ENCODE results near the gene TPM2. TPM values are rescaled to one million over a fixed set of nuclear protein-coding genes. Genes with fewer than 3 reads are reported as not detected.

The TPM2 gene
- total and polyA plus RNA-seq, 10 of the 15 experiments (the other 5 are each of a cell fraction or from before 2014, with no cell fraction given): 0.11 to 9.3 (median 1.1) TPM

DNA sequence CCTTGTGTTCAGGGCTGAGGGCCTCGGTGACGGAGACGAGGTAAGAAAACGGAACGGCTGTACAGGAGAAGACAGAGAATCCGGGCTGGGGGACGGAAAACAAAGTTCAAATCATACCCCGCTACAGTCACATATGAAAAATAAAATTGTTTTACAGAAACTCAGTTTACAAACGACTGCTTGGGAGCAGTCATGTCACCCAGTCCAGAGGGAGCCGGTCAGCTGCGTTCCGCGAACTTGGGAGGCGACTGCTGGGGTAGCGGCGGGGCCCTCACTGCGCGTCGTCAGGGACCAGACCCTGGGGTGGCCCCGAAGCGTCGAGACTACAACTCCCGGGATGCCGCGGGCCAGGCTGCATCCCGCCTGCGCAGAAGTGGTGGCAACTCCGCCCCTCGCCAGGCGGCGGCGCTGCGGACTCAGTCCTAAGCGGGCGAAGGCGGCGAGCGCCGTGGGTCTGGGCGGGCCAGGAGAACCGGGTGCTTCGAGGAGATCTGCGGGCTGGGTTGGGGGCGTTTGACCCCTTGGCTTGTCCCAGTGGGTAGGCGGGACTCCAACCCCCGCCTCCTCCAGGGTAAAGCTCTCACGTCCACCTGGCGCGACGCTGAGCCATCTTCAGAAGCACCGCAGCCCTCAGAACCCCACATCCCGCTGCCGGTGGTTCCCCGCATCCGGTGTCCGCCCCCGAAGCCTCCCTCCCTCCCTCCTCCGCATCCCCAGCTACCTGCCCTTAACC, 43.0 kb downstream of the TPM2 start (continued):
- TF ChIP-seq, protein P1, sequence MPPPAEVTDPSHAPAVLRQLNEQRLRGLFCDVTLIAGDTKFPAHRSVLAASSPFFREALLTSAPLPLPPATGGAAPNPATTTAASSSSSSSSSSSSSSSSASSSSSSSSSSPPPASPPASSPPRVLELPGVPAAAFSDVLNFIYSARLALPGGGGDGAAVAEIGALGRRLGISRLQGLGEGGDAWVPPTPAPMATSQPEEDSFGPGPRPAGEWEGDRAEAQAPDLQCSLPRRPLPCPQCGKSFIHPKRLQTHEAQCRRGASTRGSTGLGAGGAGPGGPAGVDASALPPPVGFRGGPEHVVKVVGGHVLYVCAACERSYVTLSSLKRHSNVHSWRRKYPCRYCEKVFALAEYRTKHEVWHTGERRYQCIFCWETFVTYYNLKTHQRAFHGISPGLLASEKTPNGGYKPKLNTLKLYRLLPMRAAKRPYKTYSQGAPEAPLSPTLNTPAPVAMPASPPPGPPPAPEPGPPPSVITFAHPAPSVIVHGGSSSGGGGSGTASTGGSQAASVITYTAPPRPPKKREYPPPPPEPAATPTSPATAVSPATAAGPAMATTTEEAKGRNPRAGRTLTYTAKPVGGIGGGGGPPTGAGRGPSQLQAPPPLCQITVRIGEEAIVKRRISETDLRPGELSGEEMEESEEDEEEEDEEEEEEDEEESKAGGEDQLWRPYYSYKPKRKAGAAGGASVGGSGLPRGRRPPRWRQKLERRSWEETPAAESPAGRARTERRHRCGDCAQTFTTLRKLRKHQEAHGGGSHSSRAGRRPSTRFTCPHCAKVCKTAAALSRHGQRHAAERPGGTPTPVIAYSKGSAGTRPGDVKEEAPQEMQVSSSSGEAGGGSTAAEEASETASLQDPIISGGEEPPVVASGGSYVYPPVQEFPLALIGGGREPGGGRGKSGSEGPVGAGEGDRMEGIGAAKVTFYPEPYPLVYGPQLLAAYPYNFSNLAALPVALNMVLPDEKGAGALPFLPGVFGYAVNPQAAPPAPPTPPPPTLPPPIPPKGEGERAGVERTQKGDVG (CRISPR knock-in tag; IDR thresholded peaks at IDR 0.05): no peak
- TF ChIP-seq HDAC2 (IDR thresholded peaks at IDR 0.05): no peak
- TF ChIP-seq, protein P2, sequence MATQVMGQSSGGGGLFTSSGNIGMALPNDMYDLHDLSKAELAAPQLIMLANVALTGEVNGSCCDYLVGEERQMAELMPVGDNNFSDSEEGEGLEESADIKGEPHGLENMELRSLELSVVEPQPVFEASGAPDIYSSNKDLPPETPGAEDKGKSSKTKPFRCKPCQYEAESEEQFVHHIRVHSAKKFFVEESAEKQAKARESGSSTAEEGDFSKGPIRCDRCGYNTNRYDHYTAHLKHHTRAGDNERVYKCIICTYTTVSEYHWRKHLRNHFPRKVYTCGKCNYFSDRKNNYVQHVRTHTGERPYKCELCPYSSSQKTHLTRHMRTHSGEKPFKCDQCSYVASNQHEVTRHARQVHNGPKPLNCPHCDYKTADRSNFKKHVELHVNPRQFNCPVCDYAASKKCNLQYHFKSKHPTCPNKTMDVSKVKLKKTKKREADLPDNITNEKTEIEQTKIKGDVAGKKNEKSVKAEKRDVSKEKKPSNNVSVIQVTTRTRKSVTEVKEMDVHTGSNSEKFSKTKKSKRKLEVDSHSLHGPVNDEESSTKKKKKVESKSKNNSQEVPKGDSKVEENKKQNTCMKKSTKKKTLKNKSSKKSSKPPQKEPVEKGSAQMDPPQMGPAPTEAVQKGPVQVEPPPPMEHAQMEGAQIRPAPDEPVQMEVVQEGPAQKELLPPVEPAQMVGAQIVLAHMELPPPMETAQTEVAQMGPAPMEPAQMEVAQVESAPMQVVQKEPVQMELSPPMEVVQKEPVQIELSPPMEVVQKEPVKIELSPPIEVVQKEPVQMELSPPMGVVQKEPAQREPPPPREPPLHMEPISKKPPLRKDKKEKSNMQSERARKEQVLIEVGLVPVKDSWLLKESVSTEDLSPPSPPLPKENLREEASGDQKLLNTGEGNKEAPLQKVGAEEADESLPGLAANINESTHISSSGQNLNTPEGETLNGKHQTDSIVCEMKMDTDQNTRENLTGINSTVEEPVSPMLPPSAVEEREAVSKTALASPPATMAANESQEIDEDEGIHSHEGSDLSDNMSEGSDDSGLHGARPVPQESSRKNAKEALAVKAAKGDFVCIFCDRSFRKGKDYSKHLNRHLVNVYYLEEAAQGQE (IDR thresholded peaks at IDR 0.05; ENCODE audit: low read depth, low read length): no peak
- TF ChIP-seq FOXM1 (IDR thresholded peaks at IDR 0.05; ENCODE audit: low read depth, low read length): no peak
- TF ChIP-seq JUND (IDR thresholded peaks at IDR 0.05; ENCODE audit: low read depth, low read length): no peak
- TF ChIP-seq PRDM15 (CRISPR knock-in tag; IDR thresholded peaks at IDR 0.05): no peak
- no peak for TF ChIP-seq ZNF24 (IDR thresholded peaks at IDR 0.05)
- TF ChIP-seq TCF7 (IDR thresholded peaks at IDR 0.05; ENCODE audit: borderline replicate concordance): no peak
- TF ChIP-seq ZBTB33 (IDR thresholded peaks at IDR 0.05): no peak
- no peak for TF ChIP-seq GATAD2B (conservative IDR thresholded peaks at IDR 0.05; ENCODE audit: low read depth)
- no peak for TF ChIP-seq CBX5 (IDR thresholded peaks at IDR 0.05; ENCODE audit: low read depth)
- no peak for TF ChIP-seq IRF3 (IDR thresholded peaks at IDR 0.05)
- TF ChIP-seq, protein P3, sequence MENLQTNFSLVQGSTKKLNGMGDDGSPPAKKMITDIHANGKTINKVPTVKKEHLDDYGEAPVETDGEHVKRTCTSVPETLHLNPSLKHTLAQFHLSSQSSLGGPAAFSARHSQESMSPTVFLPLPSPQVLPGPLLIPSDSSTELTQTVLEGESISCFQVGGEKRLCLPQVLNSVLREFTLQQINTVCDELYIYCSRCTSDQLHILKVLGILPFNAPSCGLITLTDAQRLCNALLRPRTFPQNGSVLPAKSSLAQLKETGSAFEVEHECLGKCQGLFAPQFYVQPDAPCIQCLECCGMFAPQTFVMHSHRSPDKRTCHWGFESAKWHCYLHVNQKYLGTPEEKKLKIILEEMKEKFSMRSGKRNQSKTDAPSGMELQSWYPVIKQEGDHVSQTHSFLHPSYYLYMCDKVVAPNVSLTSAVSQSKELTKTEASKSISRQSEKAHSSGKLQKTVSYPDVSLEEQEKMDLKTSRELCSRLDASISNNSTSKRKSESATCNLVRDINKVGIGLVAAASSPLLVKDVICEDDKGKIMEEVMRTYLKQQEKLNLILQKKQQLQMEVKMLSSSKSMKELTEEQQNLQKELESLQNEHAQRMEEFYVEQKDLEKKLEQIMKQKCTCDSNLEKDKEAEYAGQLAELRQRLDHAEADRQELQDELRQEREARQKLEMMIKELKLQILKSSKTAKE (IDR thresholded peaks at IDR 0.05; ENCODE audit: low read depth, poor library complexity, severe bottlenecking): no peak
